ENCODE data around the gene HSPH1. TPM values are rescaled to one million over a fixed set of nuclear protein-coding genes. Genes with fewer than 3 reads are reported as not detected.

The HSPH1 gene
- total and polyA plus RNA-seq, 12 donors = 19.8 to 122 (median 48.2) TPM

DNA sequence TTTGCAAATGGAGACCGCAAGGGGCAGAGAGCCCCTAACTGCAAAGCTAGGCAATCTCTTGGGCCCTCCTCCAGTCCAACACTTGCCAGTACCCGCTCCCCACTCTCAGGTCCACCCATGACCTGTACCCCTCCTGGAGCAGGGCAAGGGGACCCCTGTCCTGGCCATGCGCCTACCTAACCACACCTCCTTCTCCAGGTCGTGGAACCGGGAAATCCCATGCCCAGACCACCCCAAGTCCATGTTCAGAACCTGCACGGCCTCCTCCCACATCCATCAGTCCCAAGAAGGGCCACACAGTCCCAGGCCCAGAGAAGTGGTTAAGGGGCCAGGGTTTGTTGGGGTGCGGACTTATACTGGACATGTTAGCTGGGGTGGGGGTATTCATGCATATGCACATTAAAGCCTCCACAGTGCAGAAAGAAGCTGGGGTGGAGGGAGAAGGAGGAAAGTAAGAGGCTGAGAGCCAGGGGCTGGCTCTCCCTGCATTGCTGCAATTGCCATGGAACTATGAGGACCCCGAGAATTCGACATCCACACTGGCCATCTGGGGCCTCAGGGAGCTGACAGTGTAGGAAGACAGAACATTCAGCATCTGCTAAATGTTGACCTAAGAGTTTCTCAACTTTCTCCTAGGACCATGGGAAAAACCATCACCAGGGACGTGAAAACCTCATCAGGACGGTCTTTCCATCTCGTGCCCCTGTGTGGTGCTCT lies 39.0 kb downstream of the HSPH1 start:
- Histone ChIP-seq H3K4me1 (replicated peaks in 1 of 2) (no peaks in the 10 kb centered on the region), H3K27ac (no peak overlapping the region), H3K27me3 (no peaks in the 10 kb centered on the region), H3K9me3 (replicated peaks in 1 of 3) (no peaks in the 10 kb centered on the region), H3K4me3 (no peak overlapping the region), H3K36me3 (replicated peaks in 1 of 2) (no peaks in the 10 kb centered on the region)
- 88 to 92% (median 91%) methylated on average over 9 to 12 of the region's 12 CpGs for WGBS, 4 donors
- intact Hi-C loops (cut with DNase I) = no loop called here
- DNase-seq = no peak
- TF ChIP-seq, protein P1, sequence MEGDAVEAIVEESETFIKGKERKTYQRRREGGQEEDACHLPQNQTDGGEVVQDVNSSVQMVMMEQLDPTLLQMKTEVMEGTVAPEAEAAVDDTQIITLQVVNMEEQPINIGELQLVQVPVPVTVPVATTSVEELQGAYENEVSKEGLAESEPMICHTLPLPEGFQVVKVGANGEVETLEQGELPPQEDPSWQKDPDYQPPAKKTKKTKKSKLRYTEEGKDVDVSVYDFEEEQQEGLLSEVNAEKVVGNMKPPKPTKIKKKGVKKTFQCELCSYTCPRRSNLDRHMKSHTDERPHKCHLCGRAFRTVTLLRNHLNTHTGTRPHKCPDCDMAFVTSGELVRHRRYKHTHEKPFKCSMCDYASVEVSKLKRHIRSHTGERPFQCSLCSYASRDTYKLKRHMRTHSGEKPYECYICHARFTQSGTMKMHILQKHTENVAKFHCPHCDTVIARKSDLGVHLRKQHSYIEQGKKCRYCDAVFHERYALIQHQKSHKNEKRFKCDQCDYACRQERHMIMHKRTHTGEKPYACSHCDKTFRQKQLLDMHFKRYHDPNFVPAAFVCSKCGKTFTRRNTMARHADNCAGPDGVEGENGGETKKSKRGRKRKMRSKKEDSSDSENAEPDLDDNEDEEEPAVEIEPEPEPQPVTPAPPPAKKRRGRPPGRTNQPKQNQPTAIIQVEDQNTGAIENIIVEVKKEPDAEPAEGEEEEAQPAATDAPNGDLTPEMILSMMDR (IDR thresholded peaks at IDR 0.05) = no peak
- TF ChIP-seq POLR2A (IDR thresholded peaks at IDR 0.05) = no peak

DNA sequence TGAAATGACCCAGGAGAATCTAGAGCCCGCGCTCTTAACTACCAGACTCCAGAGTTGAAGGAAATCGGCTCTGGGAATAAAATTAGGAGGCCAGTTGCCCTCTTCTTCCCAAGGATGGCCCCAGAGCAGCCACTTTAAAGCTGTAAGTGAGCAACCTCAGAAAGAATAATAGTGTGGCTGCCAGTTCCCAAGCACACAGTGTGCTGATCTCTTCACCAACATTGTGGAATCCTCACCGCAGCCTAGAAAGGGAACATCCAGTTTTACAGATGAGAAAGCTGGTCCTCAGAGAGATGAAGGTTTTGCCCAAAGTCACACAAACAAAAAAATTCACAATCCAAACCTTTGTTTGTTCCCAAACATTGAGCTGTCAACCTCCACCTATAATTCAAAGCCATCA lies 39.6 kb downstream of the HSPH1 start:
- no peaks in the 10 kb centered on the region for H3K4me1 ChIP-seq (replicated peaks in 1 of 2)
- H3K27ac ChIP-seq = no peak overlapping the region
- no peak for DNase-seq
- H3K4me3 ChIP-seq = no peak overlapping the region
- 86 to 96% (median 94%) methylated on average over 4 of the region's 4 CpGs for WGBS, 4 donors
- H3K36me3 ChIP-seq (replicated peaks in 1 of 2) = no peaks in the 10 kb centered on the region
- no peaks in the 10 kb centered on the region for H3K27me3 ChIP-seq
- intact Hi-C loops (cut with DNase I) = no loop called here
- H3K9me3 ChIP-seq (replicated peaks in 1 of 3) = no peaks in the 10 kb centered on the region
- no peak for TF ChIP-seq POLR2A (IDR thresholded peaks at IDR 0.05)
- TF ChIP-seq, protein P1 (IDR thresholded peaks at IDR 0.05) = no peak

DNA sequence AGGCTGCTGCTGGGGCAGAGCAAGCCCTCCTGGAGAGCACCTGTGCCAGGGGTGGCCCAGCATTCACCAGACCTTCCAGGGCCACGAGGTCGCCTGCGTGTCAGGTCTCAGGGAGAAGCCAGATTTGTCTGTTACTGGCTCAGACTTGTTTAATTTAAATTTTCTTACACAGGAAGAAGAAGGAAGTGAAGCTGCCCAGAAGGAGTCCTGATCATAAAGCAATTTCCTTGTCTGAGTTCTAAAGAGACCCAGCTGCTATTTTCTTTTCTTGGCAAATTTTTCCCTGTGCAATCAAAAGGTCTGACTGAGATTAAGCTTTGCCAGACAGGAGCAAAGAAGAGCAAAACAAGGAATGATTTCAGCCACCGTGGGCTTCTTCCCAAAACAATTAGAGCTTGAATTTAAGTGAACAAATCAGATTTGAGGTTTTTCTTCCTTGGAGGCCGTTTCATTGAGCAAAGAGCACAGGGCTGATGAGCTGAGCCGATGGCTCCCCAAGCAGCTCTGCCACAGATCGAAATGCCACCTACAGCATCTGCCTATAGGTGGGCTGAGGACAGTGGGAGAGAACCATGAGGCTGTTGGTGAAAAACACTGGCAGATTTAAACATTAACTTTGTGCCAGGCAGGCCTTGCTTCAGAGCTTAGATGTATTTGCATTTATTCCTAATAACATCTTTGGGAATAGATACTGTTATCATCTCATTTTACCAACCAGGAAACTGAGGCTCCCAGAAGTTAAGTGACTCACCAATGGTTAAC lies 40.1 kb downstream of the HSPH1 start:
- H3K4me3 ChIP-seq = no peak overlapping the region
- intact Hi-C loops (cut with DNase I) = no loop called here
- no peaks in the 10 kb centered on the region for H3K36me3 ChIP-seq (replicated peaks in 1 of 2)
- 68 to 76% (median 74%) methylated on average over 7 of the region's 7 CpGs for WGBS, 4 donors
- no peaks in the 10 kb centered on the region for H3K27me3 ChIP-seq
- TF ChIP-seq, protein P1 (IDR thresholded peaks at IDR 0.05) = no peak
- no peak for TF ChIP-seq POLR2A (IDR thresholded peaks at IDR 0.05)
- no peak overlapping the region for H3K27ac ChIP-seq
- no peaks in the 10 kb centered on the region for H3K9me3 ChIP-seq (replicated peaks in 1 of 3)
- no peak for DNase-seq
- no peaks in the 10 kb centered on the region for H3K4me1 ChIP-seq (replicated peaks in 1 of 2)

DNA sequence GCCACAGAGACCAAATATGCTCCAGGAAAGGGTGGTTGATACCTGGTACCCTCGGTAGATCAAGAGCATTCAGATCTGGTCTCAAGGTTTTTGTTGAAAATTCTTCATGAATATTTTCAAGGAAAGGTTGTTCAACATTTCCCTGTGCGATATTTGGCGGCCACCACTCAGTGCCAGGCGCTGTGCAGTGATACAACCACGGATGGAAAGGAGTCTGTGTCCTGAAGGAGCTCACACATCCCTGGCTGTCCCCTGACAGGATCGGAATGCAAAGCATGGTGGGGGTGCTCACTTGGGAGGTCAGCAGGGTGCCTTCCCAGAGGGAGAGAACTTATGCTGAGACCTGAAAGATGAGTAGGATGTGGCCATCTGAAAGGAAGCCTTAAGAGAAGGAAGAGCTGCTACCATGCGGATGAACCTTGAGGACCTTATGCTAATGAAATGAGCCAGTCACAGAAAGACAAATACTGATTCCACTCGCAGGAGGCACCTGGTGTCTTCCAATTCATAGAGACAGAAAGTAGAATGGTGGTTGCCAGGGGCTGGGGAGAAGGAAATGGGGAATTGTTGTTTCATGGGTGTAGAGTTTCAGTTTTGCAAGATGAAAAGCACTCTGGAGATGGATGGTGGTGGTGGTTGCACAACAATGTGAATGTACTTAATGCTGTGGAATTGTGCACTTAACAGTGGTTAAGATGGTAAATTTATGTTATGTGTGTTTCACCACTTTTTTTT lies 41.6 kb downstream of the HSPH1 start:
- intact Hi-C loops (cut with DNase I) = no loop called here
- H3K36me3 ChIP-seq (replicated peaks in 1 of 2) = no peaks in the 10 kb centered on the region
- no peak overlapping the region for H3K4me3 ChIP-seq
- no peaks in the 10 kb centered on the region for H3K9me3 ChIP-seq (replicated peaks in 1 of 3)
- no peak for TF ChIP-seq POLR2A (IDR thresholded peaks at IDR 0.05)
- TF ChIP-seq, protein P1 (IDR thresholded peaks at IDR 0.05) = no peak
- DNase-seq = no peak
- 74 to 77% (median 74%) methylated on average over 8 of the region's 8 CpGs for WGBS, 4 donors
- H3K27me3 ChIP-seq = no peaks in the 10 kb centered on the region
- no peak overlapping the region for H3K27ac ChIP-seq
- no peaks in the 10 kb centered on the region for H3K4me1 ChIP-seq (replicated peaks in 1 of 2)

All from adrenal gland (tissue), 12 donors.